Regular cardiac myocyte (primary cell): Measurements from ENCODE around the gene PLEKHA3. TPM values are rescaled to one million over a fixed set of nuclear protein-coding genes. Genes with fewer than 3 reads are reported as not detected.

Source experiments
- total RNA-seq: library from RNA; depleted of rRNA; stranded (reverse); fragments of >200 nt; gene quantifications from 2 replicates; pipeline ENCODE4 v1.2.3, GENCODE V29; 2014

Gene PLEKHA3
- total RNA-seq: 6.5 and 10.7 TPM in 2 replicates

GRCh38 chr2:178480227-178481181 is at the start of gene PLEKHA3:
Gene PLEKHA3 (plus strand): TSS chr2:178480457. CDS start chr2:178480870, 413 bp downstream.

GRCh38 chr2:178450774-178451525 is 29.3 kb upstream of the PLEKHA3 start, which contains the start of the genes PJVK and PRKRA:
Gene PJVK (plus strand): TSS chr2:178451378. CDS start chr2:178453410, 2,032 bp downstream.
Gene PRKRA (minus strand): TSS chr2:178451175. CDS start chr2:178451030, 145 bp downstream.

GRCh38 chr2:178478439-178479274 is 1.6 kb upstream of the PLEKHA3 start, which contains the start of gene FKBP7:
Gene FKBP7 (minus strand): TSS chr2:178478600. CDS start chr2:178478499, 101 bp downstream.

Other genes starting within 250 kb of the PLEKHA3 start
- 38.7 and 54.4 TPM in 2 replicates for gene PRKRA, start 29.3 kb upstream of the PLEKHA3 start, total RNA-seq
- gene PJVK, start 29.1 kb upstream of the PLEKHA3 start, total RNA-seq: 0.77 and 1.7 TPM in 2 replicates
- 40.6 and 68.8 TPM in 2 replicates for gene FKBP7, start 1.9 kb upstream of the PLEKHA3 start, total RNA-seq